Measurements from ENCODE around the gene ASS1.

Gene ASS1

GRCh38 chr9:130433168-130433946 is 11.4 kb upstream of the ASS1 start (continued):
- no peak for TF ChIP-seq ZBTB1 (tag by site-specific recombination; IDR thresholded peaks at IDR 0.05)
- TF ChIP-seq, protein P1, sequence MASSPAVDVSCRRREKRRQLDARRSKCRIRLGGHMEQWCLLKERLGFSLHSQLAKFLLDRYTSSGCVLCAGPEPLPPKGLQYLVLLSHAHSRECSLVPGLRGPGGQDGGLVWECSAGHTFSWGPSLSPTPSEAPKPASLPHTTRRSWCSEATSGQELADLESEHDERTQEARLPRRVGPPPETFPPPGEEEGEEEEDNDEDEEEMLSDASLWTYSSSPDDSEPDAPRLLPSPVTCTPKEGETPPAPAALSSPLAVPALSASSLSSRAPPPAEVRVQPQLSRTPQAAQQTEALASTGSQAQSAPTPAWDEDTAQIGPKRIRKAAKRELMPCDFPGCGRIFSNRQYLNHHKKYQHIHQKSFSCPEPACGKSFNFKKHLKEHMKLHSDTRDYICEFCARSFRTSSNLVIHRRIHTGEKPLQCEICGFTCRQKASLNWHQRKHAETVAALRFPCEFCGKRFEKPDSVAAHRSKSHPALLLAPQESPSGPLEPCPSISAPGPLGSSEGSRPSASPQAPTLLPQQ (tag by site-specific recombination; IDR thresholded peaks at IDR 0.05): peak; percentile 50; the same call in 1 of the 2 replicates
- TF ChIP-seq KLF10 (tag by site-specific recombination; IDR thresholded peaks at IDR 0.05): no peak
- 0 out of 2 replicates have a peak, but pooled peaks have one; percentile 14 for TF ChIP-seq KLF1 (tag by site-specific recombination; IDR thresholded peaks at IDR 0.05)
- no peak for TF ChIP-seq ZNF223 (tag by site-specific recombination; IDR thresholded peaks at IDR 0.05)
- TF ChIP-seq ZNF555 (tag by site-specific recombination; conservative IDR thresholded peaks at IDR 0.05): no peak
- TF ChIP-seq SP2 (tag by site-specific recombination; IDR thresholded peaks at IDR 0.05): peak; percentile 39
- no peak for TF ChIP-seq ZNF155 (tag by site-specific recombination; IDR thresholded peaks at IDR 0.05)
- TF ChIP-seq ZNF837 (tag by site-specific recombination; IDR thresholded peaks at IDR 0.05): no peak
- TF ChIP-seq ZBTB11 (tag by site-specific recombination; conservative IDR thresholded peaks at IDR 0.05; ENCODE audit: low read depth): peak; percentile 89
- TF ChIP-seq, protein P2, sequence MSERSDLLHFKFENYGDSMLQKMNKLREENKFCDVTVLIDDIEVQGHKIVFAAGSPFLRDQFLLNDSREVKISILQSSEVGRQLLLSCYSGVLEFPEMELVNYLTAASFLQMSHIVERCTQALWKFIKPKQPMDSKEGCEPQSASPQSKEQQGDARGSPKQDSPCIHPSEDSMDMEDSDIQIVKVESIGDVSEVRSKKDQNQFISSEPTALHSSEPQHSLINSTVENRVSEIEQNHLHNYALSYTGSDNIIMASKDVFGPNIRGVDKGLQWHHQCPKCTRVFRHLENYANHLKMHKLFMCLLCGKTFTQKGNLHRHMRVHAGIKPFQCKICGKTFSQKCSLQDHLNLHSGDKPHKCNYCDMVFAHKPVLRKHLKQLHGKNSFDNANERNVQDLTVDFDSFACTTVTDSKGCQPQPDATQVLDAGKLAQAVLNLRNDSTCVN (tag by site-specific recombination; optimal IDR thresholded peaks at IDR 0.05): peak; percentile 82
- TF ChIP-seq ZNF704 (tag by site-specific recombination; IDR thresholded peaks at IDR 0.05): no peak
- no peak for TF ChIP-seq ZNF571 (tag by site-specific recombination; IDR thresholded peaks at IDR 0.05)
- no peak for TF ChIP-seq ZNF623 (tag by site-specific recombination; IDR thresholded peaks at IDR 0.05)
- TF ChIP-seq ZSCAN4 (tag by site-specific recombination; IDR thresholded peaks at IDR 0.05): no peak
- TF ChIP-seq ZNF133 (tag by site-specific recombination; IDR thresholded peaks at IDR 0.05): no peak
- TF ChIP-seq ZNF792 (tag by site-specific recombination; IDR thresholded peaks at IDR 0.05): no peak
- no peak for TF ChIP-seq ZNF639 (tag by site-specific recombination; IDR thresholded peaks at IDR 0.05)
- TF ChIP-seq BCL11A (tag by site-specific recombination; IDR thresholded peaks at IDR 0.05; ENCODE audit: low read depth): no peak
- TF ChIP-seq SP7 (tag by site-specific recombination; IDR thresholded peaks at IDR 0.05): peak; percentile 39; the same call in 1 of the 2 replicates
- TF ChIP-seq ZNF157 (tag by site-specific recombination; IDR thresholded peaks at IDR 0.05): no peak
- no peak for TF ChIP-seq ZNF580 (tag by site-specific recombination; IDR thresholded peaks at IDR 0.05)
- peak; percentile 35; the same call in 1 of the 2 replicates for TF ChIP-seq ZBTB20 (tag by site-specific recombination; IDR thresholded peaks at IDR 0.05)
- TF ChIP-seq, protein P3, sequence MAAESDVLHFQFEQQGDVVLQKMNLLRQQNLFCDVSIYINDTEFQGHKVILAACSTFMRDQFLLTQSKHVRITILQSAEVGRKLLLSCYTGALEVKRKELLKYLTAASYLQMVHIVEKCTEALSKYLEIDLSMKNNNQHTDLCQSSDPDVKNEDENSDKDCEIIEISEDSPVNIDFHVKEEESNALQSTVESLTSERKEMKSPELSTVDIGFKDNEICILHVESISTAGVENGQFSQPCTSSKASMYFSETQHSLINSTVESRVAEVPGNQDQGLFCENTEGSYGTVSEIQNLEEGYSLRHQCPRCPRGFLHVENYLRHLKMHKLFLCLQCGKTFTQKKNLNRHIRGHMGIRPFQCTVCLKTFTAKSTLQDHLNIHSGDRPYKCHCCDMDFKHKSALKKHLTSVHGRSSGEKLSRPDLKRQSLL (tag by site-specific recombination; IDR thresholded peaks at IDR 0.05): no peak
- TF ChIP-seq, protein P4, sequence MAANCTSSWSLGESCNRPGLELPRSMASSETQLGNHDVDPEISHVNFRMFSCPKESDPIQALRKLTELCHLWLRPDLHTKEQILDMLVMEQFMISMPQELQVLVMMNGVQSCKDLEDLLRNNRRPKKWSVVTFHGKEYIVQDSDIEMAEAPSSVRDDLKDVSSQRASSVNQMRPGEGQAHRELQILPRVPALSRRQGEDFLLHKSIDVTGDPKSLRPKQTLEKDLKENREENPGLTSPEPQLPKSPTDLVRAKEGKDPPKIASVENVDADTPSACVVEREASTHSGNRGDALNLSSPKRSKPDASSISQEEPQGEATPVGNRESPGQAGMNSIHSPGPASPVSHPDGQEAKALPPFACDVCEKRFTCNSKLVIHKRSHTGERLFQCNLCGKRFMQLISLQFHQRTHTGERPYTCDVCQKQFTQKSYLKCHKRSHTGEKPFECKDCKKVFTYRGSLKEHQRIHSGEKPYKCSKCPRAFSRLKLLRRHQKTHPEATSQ (tag by site-specific recombination; IDR thresholded peaks at IDR 0.05): 0 out of 2 replicates have a peak, but pooled peaks have one; percentile 24
- peak; percentile 57; the same call in 1 of the 2 replicates for TF ChIP-seq KLF9 (tag by site-specific recombination; IDR thresholded peaks at IDR 0.05; ENCODE audit: low read depth)
- TF ChIP-seq ZNF324 (tag by site-specific recombination; IDR thresholded peaks at IDR 0.05): no peak
